HG03196 (cell line): ENCODE measurements around the gene PARPBP.
"Not testable (repeated sequence)": the region's sequence is repeated elsewhere in the genome, so short reads cannot be mapped to it uniquely, and the experiment has no call there.

Experiments used
- ATAC-seq: cut with Tn5 transposase; IDR thresholded peaks from one replicate; pipeline ENCODE4 v1.9.1; 2021; ENCODE audit not compliant: unreplicated experiment

The PARPBP gene

DNA sequence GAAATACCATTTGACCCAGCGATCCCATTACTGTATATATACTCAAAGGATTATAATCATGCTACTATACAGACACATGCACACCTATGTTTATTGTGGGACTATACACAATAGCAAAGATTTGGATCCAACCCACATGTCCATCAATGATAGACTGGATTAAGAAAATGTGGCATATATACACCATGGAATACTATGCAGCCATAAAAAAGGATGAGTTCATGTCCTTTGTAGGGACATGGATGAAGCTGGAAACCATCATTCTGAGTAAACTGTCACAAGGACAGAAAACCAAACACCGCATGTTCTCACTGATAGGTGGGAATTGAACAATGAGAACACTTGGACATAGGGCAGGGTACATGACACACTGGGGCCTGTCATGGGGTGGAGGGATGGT lies 120.9 kb downstream of the PARPBP start:
- not testable (repeated sequence) for ATAC-seq
